GM19395 (cell line): ENCODE measurements around the gene GNA14.
"Not testable (repeated sequence)": the region's sequence is repeated elsewhere in the genome, so short reads cannot be mapped to it uniquely, and the experiment has no call there.

Experiments used
- ATAC-seq: cut with Tn5 transposase; IDR thresholded peaks from one replicate; pipeline ENCODE4 v1.9.1; 2021; ENCODE audit warnings: mild to moderate bottlenecking, moderate library complexity; ENCODE audit not compliant: unreplicated experiment

Gene GNA14

GRCh38 chr9:77422969-77423368, 225.2 kb downstream of the GNA14 start:
- ATAC-seq, result no peak

- no peak for ATAC-seq
Measured at GRCh38 chr9:77421506-77422265, 226.4 kb downstream of the GNA14 start.

GRCh38 chr9:77420641-77421040, 227.5 kb downstream of the GNA14 start:
- ATAC-seq, result no peak

GRCh38 chr9:77418226-77418625, 229.9 kb downstream of the GNA14 start:
- no peak for ATAC-seq

GRCh38 chr9:77417566-77417965, 230.6 kb downstream of the GNA14 start:
- no peak for ATAC-seq

- ATAC-seq, result not testable (repeated sequence)
Measured at GRCh38 chr9:77408521-77408920, 239.6 kb downstream of the GNA14 start.

- no peak for ATAC-seq
Measured at GRCh38 chr9:77403239-77403638, 244.9 kb downstream of the GNA14 start.

- ATAC-seq, result no peak
Measured at GRCh38 chr9:77402286-77402685, 245.8 kb downstream of the GNA14 start.

- no peak for ATAC-seq
Measured at GRCh38 chr9:77399964-77400363, 248.2 kb downstream of the GNA14 start.

- ATAC-seq, result not testable (repeated sequence)
Measured at GRCh38 chr9:77398581-77398980, 249.5 kb downstream of the GNA14 start.

- no peak for ATAC-seq
Measured at GRCh38 chr9:77392328-77392727, 255.8 kb downstream of the GNA14 start.

- ATAC-seq, result no peak
Measured at GRCh38 chr9:77391834-77392233, 256.3 kb downstream of the GNA14 start.

GRCh38 chr9:77386187-77386586, 261.9 kb downstream of the GNA14 start:
- no peak for ATAC-seq

- ATAC-seq, result no peak
Measured at GRCh38 chr9:77384406-77384805, 263.7 kb downstream of the GNA14 start.

- ATAC-seq, result no peak
Measured at GRCh38 chr9:77375956-77376532, 272.1 kb downstream of the GNA14 start.

- ATAC-seq, result no peak
Measured at GRCh38 chr9:77374266-77374665, 273.9 kb downstream of the GNA14 start.
